ENCODE measurements around the gene PITHD1. TPM values are rescaled to one million over a fixed set of nuclear protein-coding genes. Genes with fewer than 3 reads are reported as not detected.
A peak's percentile ranks its signal among the peaks of the same experiment; 100 is the strongest.
"Not testable (repeated sequence)": the region's sequence is repeated elsewhere in the genome, so short reads cannot be mapped to it uniquely, and the experiment has no call there.

The PITHD1 gene
- total RNA-seq, 1 donor: 43.8 TPM

DNA sequence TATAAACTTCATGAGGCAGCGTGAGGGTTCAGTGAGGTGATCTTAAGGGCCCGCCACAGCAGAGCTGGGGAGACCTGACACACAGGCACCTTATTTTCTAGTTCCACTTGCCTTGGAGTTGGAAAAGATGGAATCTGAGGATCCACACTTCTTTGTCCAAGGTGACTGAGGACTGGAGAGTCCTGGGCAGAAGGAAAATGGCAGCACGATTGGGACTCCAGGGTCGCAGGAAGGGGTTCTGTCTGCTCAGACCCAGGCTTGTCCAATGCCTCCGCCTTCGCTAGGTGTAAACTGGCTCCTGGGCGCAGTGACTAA, 21.0 kb downstream of the PITHD1 start:
- peak overlapping the region; percentile 84 for H3K4me3 ChIP-seq (ENCODE audit: low read depth, low read length)
- no peak for DNase-seq (ENCODE audit: low read depth)

GRCh38 chr1:23799570-23800399, 21.6 kb downstream of the PITHD1 start:
- TF ChIP-seq, protein P1, sequence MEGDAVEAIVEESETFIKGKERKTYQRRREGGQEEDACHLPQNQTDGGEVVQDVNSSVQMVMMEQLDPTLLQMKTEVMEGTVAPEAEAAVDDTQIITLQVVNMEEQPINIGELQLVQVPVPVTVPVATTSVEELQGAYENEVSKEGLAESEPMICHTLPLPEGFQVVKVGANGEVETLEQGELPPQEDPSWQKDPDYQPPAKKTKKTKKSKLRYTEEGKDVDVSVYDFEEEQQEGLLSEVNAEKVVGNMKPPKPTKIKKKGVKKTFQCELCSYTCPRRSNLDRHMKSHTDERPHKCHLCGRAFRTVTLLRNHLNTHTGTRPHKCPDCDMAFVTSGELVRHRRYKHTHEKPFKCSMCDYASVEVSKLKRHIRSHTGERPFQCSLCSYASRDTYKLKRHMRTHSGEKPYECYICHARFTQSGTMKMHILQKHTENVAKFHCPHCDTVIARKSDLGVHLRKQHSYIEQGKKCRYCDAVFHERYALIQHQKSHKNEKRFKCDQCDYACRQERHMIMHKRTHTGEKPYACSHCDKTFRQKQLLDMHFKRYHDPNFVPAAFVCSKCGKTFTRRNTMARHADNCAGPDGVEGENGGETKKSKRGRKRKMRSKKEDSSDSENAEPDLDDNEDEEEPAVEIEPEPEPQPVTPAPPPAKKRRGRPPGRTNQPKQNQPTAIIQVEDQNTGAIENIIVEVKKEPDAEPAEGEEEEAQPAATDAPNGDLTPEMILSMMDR (IDR thresholded peaks at IDR 0.05; ENCODE audit: insufficient read depth, low read length): no peak
- peak overlapping the region; percentile 84 for H3K4me3 ChIP-seq (ENCODE audit: low read depth, low read length)
- peak; percentile 34 for DNase-seq (ENCODE audit: low read depth)

More for the DNA sequence above, 21.0 kb downstream of the PITHD1 start:
- TF ChIP-seq, protein P1 (IDR thresholded peaks at IDR 0.05; ENCODE audit: insufficient read depth, low read length): no peak

DNA sequence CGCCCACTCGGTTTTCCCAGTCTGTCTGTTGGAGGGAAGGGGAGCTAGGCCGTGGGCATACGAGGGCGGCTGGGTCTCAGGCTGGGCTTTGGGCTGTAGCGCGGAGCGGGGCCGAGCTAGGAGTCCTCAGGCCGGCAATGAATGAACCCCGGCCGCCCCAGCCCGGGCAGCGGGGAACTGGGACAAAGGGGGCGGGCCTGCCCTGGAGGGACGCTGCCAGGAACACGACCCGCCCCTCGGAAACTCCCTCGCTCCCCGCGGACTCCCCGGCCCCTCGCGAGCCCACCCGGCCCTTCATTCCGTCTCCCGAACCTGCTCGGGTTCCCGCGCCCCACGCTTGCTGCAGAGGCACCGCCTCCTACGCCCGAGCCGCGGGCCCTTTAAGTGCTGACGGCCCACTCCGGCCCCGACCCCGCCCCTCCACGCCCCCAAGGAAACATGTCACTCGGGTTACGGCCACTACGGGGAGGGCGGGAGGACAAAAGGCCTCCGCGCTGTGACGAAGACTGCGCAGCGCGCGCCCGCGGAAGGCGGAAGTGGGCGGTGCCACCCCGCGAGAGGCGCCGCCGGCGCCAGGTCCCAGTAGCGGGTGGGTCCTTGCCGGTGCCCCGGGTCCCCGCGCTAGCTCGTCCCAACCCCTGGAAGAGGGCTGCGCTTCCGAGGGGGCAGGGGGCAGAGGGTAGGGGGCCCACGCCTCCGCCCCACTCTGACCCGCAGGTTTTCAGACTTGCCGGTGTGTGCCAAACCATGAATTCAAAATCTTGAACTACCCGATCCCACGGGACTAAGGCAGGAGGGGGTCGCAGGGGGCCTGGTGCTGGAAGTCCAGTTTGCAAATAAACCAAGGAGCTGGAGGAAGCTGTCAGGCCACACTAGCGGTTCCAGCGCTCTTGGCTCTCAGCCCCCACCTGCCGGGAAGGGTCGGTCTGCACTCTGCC, 22.5 kb downstream of the PITHD1 start, which contains the start of gene GALE:
GALE (minus strand) TSS at position 355 of the 938 bp plus-strand sequence. CDS start 1,747 bp downstream, outside the sequence.
- peak within 1 kb of the TSS; percentile 84 for H3K4me3 ChIP-seq (ENCODE audit: low read depth, low read length)
- TF ChIP-seq, protein P1 (IDR thresholded peaks at IDR 0.05; ENCODE audit: insufficient read depth, low read length): no peak
- peak; percentile 91 for DNase-seq (ENCODE audit: low read depth)

DNA sequence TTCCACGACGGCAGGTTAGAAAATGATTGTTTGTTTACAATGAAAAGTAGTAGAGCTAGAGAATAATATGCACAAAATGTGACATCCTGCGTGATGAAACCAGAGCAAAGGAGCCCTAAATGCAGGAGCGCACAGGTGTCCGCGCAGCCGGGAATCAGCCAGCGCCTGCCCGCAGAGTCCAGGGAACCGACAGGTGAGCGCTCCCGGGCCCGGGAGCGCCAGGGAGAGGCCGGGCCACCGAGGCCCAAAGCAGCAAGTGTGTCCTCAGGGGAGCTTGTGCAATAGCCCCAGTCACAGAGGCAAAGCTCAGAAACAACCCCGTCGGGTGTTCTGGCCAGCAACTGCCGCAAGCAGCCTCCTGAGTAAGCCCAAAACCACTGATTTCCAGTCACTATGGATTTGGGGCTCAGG, 23.1 kb downstream of the PITHD1 start:
- TF ChIP-seq, protein P1 (IDR thresholded peaks at IDR 0.05; ENCODE audit: insufficient read depth, low read length): no peak
- H3K4me3 ChIP-seq (ENCODE audit: low read depth, low read length): peak overlapping the region; percentile 84
- DNase-seq (ENCODE audit: low read depth): no peak

DNA sequence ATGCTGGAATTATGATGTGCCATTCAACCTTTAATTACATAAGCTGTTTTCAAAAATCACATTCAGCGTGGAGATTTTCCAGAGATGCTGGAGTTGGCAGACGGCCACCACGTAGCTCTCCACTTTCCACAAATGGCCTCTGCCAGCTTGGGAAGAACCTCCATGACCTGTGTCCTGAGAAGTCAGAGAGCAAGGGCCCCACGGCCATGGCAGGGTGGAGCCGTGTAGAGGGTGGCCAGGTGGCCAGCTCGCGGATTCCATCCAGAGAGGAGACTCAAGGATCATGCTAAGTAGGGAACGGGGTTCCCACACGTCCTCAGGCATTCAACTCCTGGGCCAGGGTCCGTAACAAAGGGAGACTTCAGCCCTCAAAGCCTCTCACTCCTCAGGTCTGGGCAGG, 23.7 kb downstream of the PITHD1 start:
- H3K4me3 ChIP-seq (ENCODE audit: low read depth, low read length): no peak overlapping the region
- no peak for DNase-seq (ENCODE audit: low read depth)
- TF ChIP-seq, protein P1 (IDR thresholded peaks at IDR 0.05; ENCODE audit: insufficient read depth, low read length): no peak

DNA sequence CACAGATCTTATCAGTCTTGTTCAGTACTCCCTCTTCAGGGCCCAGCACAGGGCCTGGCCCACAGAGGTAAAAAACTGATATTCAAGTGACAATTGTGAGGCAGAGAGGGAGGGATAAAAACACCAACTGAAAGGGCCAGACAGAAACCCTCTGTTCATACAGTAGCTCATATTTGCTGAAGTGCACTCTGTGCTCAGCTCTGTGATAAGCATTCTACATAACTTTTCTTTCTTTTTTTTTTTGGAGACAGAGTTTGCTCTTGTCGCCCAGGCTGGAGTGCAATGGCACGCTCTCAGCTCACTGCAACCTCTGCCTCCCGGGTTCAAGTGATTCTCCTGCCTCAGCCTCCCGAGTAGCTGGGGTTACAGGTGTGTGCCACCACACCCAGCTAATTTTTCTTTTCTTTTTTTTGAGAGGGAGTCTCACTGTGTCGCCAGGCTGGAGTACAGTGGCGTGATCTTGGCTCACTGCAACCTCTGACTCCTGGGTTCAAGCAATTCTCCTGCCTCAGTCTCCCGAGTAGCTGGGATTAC, 24.7 kb downstream of the PITHD1 start:
- not testable (repeated sequence) for DNase-seq (ENCODE audit: low read depth); H3K4me3 ChIP-seq (ENCODE audit: low read depth, low read length)

- TF ChIP-seq, protein P1 (IDR thresholded peaks at IDR 0.05; ENCODE audit: insufficient read depth, low read length): no peak
- DNase-seq (ENCODE audit: low read depth): no peak
- H3K4me3 ChIP-seq (ENCODE audit: low read depth, low read length): no peak overlapping the region
These were observed 25.5 kb downstream of the PITHD1 start for GRCh38 chr1:23803674-23804073.

Data from fibroblast of the aortic adventitia (primary cell).